DMS153 treated with DMSO at 0.1 percent for 48 hours (cell line): Measurements from ENCODE around the gene IFITM2.
"Not testable (repeated sequence)": the region's sequence is repeated elsewhere in the genome, so short reads cannot be mapped to it uniquely, and the experiment has no call there.

Experiments used
- DNase-seq: peaks from one replicate; lab custom pipeline; 2025; ENCODE audit not compliant: unreplicated experiment; lab: John Stamatoyannopoulos, UW

Gene IFITM2

GRCh38 chr11:307766-308708, at the start of gene IFITM2:
Gene IFITM2 (plus strand): TSS chr11:307816. CDS start chr11:308193, 377 bp downstream.
- DNase-seq: peak; percentile 22

DNA sequence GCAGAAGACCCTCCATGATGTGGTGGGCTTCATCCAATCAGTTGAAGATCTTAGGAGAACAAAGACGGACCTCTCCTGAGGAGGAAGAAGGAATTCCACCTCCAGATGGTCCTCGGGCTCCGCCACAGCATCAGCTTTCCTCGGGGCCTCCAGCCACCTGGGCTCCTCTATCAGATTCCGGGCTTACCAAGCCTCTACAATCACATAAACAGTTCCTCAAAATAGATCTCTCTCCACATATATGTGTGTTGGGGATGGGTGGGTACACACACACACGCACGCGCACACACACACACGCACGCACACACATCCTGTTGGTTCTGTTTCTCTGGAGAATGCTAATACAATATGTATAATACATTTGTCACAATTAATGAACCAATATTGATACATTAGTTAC, 48.2 kb upstream of the IFITM2 start:
- no peak for DNase-seq

DNA sequence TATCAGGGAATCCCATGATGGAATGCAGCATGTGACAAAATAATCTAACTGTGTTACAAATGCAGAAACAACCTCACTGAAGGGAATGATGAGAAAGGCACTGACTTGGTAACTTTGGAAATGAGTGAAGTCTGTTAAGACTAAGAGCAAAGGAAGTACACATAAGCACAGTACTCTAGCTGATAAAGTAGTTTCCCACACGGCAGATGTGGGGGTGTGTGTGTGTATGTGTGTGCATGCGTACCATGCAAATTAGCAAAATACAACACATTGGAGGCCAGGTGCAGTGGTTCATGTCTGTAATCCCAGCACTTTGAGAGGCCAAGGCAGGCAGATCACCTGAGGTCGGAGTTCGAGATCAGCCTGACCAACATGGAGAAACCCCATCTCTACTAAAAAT, 46.0 kb upstream of the IFITM2 start:
- DNase-seq: no peak

- DNase-seq: no peak
These were observed 40.8 kb upstream of the IFITM2 start for GRCh38 chr11:266676-267439.

DNA sequence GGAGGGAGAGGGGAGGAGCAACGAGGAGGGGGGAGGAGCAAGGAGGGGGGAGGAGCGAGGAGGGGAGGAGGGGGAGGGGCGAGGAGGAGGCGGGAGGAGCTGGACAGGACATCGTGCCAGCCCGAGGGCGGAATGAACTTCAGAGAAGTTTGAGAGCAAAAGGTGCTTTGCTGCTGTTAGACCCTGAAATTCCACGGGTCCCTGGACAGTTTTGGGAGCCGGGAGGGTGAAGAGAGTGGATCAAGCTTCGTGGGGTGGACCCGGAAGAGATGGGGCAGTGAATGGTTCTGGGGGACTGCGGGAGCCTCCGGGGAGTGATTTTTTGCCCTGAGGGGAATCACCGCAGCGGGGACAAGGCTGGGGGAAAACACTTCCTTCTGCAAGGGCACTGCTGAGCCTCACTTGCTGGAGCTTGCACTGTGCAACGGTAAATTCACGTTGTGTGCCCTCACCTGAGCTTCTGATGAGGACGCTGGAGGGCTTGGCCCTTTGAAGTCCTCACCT, 40.1 kb upstream of the IFITM2 start:
- no peak for DNase-seq

GRCh38 chr11:268716-269145, 38.9 kb upstream of the IFITM2 start:
- DNase-seq: not testable (repeated sequence)

GRCh38 chr11:269146-269890, 38.3 kb upstream of the IFITM2 start:
- DNase-seq: no peak

DNA sequence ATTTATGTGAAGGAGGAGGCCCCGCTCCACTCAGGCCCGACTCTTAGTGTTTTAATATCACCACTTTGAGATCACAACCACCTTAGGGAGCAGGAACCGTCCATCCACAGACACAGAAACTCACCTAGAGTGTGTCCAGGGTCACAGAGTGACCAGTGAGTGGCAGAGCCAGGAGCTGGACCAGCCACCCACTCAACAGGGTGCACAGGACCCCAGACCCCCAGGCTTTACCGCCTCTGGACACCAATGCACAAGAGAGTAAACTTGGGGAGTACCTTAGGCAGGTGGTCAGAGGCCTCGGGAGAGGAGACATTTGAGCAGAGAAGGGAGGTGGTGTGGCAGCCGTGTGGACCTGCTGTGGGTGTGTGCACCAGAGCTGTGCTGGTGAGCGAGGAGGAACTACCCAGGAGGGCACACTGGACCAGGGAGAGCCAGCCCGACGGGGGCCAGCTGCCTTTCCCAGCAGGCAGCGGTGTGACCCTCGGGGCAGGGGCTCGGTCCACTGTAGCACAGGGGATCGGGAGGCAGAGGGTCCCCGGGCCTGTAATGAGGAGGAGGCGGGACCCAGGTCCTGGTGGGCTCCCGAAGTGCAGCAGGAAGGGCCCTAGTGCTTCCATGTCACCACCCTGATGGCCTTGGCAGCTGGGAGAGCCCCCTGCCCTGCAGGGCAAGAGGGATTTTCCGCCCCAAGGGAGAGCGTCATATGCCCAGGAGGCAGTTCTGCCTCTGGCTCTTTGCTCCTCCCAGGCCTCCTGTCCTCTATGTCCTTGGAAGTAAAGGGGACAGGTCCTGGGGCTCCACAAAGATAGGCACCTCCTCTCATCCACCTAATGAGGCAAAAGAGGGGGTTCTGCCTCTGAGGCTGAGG, 36.9 kb upstream of the IFITM2 start:
- DNase-seq: no peak

DNA sequence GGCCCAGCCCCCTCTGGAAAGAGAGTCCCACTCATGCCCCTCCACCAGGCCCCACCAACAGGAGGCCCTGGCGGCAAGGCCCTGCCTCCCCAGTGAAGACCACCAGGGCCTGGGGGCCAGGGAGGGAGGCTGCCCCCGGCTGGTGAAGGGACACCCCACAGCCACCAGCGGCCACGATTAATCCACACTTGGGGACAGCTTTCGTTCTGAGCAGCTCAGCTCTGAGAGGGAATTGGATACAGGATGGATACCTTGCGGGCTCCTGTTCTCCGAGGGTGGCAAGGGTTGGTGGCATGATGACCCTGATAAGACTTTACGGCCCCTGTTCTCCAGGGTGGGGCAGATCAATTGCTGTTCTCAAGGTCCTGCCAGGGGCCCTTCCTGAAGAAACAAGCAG, 36.3 kb upstream of the IFITM2 start:
- DNase-seq: no peak

- no peak for DNase-seq
These were observed 35.3 kb upstream of the IFITM2 start for GRCh38 chr11:272195-272930.

DNA sequence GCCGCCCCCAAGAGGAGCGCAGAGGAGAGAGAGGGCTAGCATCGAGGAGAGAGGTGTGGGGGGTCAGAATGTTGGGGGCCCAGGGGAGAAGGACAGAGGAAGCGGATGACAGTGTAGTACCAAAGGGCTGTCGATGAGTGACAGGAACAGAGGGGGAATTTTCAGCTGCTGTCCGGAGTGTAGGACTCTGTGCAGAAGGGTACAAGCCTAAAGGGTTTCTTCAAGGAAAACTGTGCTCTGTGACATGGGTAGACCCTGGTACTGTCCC, 34.8 kb upstream of the IFITM2 start:
- DNase-seq: no peak

DNA sequence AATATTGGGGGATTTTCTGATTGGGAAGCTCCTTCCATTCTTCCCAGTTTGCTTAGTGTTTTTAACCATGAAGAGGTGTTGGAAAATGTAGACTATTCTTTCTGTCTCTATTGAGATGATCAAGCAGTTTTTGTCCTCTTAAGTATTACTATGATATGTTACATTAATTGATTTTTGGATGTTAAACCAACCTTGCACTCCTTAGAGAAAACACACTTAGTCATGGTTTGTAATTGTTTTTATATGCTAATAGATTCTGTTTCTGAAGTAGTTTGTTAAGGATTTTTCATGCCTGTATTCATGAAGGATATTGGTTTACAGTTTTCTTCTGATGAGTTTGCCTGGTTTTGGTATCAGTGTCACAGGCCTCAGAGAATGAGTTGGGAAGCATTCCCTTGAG, 31.4 kb upstream of the IFITM2 start:
- no peak for DNase-seq

DNA sequence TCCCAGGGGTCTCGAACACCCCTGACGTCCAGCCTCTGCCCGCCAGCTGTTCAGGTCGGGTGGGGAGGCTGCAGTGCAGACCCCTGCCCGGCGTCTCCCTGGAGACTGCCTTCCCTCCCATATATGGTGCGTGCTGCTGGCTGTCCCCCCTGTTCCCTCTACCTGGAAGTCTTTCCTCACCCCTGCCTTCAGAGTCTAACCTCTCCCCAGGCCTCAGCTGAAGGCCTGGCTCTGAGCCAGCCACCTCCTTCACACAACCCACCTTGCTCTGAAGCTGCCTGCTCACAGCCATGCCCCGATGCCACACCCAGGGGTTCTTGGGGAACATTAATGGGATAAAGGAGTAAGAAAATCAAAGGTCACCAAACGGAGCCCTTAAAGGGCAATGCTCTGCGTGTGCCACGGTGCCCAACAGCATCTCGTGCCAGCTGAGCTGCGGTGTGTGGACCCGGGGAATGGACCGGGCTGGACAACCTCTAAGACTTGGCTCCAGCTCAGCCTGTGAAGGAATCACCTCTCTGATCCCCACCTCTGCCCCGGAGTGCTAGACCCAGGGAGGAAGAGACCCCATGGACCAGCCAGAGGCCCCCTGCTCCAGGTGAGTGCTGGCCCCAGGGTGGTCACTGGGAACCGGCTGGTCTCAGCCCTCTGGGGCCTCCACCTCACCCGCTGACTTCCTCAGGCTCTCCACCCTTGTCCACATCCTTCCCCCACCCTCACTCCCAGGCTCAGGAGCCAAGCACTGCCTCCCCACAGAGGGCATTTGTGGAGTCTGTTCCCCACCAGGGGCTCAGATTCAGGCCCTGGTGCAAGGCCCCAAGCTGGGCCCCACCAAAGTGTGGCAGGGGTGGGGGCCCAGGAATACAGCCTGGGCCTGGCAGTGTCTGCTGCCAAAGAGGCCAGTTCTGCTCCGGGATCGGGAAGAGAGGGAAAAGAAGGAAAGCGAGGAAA, 29.3 kb upstream of the IFITM2 start, which contains the start of gene NLRP6:
Gene NLRP6, plus strand, starts transcription at position 407 of the 951 bp plus-strand sequence. Its CDS starts 163 bp downstream, at position 570.
- DNase-seq: no peak

DNA sequence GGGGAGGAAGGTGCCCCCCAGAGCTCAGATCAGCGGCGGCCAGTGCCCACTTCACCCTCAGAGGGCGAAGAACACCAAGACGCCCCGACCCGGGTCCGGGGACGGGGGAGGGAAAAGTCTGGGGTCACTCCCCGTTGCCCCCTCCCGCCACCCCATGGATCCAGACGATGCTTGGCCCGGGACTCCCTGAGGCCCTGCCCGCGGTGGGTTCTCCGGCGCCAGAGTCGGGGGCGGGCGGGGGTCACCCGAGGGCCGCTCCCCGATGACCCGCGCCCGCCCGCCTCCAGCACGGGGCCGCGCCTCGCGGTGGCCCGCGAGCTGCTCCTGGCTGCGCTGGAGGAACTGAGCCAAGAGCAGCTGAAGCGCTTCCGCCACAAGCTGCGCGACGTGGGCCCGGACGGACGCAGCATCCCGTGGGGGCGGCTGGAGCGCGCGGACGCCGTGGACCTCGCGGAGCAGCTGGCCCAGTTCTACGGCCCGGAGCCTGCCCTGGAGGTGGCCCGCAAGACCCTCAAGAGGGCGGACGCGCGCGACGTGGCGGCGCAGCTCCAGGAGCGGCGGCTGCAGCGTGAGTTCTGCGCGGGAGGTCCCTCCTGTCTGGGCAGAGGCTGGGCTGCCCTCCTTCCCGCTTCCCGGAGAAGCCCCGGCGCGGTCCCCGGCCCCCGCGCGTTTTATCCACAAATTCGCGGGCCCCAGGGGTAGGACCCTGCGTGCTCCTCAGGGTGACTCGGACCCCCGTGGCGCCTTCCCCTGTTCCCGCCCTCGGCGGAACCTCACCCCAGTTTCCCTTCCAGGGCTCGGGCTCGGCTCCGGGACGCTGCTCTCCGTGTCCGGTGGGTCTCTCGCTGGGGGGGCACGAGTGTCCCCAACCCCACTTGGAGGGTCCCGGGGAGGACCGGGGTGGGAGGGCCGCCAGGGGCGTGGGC, 28.3 kb upstream of the IFITM2 start:
- DNase-seq: no peak

DNA sequence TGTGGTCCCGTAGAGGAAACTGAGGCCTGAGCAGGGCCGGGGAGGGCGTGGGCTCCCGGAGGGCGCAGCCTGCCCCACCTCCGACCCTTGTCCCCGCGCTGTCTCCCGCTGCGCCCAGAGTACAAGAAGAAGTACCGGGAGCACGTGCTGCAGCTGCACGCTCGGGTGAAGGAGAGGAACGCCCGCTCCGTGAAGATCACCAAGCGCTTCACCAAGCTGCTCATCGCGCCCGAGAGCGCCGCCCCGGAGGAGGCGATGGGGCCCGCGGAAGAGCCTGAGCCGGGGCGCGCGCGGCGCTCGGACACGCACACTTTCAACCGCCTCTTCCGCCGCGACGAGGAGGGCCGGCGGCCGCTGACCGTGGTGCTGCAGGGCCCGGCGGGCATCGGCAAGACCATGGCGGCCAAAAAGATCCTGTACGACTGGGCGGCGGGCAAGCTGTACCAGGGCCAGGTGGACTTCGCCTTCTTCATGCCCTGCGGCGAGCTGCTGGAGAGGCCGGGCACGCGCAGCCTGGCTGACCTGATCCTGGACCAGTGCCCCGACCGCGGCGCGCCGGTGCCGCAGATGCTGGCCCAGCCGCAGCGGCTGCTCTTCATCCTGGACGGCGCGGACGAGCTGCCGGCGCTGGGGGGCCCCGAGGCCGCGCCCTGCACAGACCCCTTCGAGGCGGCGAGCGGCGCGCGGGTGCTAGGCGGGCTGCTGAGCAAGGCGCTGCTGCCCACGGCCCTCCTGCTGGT, 27.5 kb upstream of the IFITM2 start:
- DNase-seq: no peak

DNA sequence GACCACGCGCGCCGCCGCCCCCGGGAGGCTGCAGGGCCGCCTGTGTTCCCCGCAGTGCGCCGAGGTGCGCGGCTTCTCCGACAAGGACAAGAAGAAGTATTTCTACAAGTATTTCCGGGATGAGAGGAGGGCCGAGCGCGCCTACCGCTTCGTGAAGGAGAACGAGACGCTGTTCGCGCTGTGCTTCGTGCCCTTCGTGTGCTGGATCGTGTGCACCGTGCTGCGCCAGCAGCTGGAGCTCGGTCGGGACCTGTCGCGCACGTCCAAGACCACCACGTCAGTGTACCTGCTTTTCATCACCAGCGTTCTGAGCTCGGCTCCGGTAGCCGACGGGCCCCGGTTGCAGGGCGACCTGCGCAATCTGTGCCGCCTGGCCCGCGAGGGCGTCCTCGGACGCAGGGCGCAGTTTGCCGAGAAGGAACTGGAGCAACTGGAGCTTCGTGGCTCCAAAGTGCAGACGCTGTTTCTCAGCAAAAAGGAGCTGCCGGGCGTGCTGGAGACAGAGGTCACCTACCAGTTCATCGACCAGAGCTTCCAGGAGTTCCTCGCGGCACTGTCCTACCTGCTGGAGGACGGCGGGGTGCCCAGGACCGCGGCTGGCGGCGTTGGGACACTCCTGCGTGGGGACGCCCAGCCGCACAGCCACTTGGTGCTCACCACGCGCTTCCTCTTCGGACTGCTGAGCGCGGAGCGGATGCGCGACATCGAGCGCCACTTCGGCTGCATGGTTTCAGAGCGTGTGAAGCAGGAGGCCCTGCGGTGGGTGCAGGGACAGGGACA, 26.7 kb upstream of the IFITM2 start:
- no peak for DNase-seq
